OCI-M2 (cell line): ENCODE results near the gene CNTNAP5.

Source experiments
- DNase-seq: peaks from one replicate; lab custom pipeline; 2025; ENCODE audit not compliant: unreplicated experiment; lab: John Stamatoyannopoulos, UW

The CNTNAP5 gene

GRCh38 chr2:124025171-124025580 is at the start of gene CNTNAP5:
TSS of gene CNTNAP5 (plus strand) at chr2:124025287. CDS start at chr2:124025651, 364 bp downstream.
- DNase-seq, result no peak

DNA sequence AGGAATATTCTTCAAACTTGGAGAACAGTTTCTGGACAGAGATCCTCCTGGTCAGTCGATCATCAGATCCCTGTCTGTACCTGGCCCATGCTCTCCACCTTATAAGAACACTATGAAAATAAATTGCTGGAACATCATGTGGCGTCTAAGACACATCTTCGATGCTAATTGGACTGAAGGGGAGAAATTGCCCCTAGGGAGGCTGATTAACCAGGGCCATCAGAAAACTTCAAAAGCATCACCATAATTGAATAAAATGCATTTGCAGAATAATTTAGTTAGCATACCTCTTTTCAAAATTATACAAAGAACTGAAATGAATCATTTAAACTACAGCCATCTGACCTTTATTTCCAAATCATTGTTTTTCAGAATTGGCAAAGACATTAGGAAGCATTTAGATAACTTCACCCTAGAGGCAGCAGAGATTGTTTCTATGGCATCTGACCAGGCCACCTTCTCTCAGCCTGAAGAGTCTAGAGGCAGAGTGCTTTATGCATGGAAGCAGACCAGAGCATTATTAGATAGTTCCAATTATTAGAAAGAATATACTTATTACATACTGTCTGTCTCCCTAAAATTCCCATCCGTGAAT is 48.9 kb upstream of the CNTNAP5 start:
- DNase-seq, result no peak

DNA sequence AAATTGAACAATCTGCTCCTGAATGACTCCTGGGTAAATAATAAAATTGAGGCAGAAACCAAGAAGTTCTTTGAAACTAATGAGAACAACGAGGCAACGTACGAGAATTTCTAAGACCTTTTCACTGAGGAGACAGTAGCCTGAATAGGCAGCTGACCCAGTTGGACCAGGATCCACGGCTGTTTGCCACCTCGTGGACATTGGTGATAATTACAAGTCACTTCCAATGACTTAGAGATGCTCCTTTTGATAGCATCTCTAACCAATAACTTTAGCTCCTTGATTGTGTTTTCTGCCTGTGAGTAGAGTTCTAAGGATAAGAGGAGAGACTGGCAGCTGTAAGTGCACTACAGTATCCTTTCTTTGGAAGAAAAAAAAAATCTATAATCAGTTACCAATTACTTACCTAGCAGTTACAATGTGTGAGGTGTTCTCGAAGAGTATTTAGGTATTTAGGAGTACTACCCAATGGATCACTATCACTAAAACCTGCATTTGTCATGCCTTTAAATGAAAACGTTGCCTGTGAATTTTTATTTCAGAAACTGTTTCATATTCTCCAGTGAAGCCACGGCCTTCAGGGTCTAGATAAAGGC is 31.3 kb upstream of the CNTNAP5 start:
- no peak for DNase-seq

- DNase-seq, result no peak
Measured at GRCh38 chr2:123999681-124000080, 25.4 kb upstream of the CNTNAP5 start.

GRCh38 chr2:124001696-124002430 is 23.2 kb upstream of the CNTNAP5 start:
- no peak for DNase-seq

DNA sequence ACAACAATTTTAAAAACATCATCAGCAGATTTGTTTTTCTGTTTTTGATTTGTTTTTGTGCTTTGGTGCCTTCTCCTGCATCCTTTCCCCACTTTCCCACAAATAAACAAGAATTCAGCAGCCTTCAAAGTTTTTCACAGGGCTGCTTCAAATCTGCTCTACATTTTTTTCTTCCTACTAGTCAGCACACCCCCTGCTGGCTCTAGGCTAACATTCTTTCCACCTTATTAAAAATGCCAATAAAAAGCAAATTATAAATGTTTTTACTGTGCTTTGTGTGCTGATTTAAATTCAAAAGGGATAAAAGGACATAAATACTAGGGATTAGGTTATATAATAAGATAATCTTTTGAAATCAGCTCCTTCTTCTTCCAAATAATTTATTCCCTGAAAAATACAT is 6.2 kb upstream of the CNTNAP5 start:
- DNase-seq, result no peak

GRCh38 chr2:124024561-124025170 is 421 bp upstream of the CNTNAP5 start:
- no peak for DNase-seq

GRCh38 chr2:124025891-124026434 is 876 bp downstream of the CNTNAP5 start:
- DNase-seq, result no peak

- no peak for DNase-seq
Measured at GRCh38 chr2:124026503-124026902, 1.4 kb downstream of the CNTNAP5 start.

DNA sequence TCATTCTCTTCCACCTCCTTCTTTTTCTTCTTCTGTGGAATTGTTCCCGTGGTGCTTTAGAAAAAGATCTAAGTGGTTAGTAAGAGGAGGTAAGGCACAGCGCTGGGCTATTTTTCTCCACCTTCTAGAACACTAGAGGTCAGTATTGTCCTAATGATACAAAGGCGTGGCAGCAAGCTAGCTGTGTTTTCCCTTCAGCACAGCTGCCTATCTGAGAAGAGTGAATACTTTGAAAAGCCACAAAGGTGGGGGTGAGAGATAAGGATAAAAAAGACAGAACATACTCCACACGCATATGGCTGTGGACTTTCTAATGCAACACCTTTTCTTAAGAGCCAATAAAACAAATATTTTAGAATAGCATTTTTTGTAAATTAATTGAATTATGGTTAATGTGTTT is 2.1 kb downstream of the CNTNAP5 start:
- DNase-seq, result peak; percentile 40

DNA sequence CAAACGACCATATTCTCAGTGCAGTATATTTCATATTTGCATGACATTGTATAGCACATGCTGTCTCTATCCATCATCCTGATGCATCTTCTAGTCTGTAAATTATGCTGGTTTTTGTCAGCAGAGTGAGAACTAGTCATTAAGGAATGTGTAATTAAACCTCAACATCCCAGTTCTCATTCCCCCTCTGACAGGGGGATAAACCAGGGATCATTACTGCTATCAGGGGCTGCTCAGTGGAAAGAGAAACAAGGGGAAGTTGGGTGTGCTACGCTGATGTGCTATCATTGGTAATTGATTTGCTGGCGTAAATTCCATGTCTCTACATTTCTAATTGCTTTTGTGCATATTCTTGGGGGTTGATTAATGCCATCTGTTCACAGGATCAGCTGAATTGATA is 7.7 kb downstream of the CNTNAP5 start:
- no peak for DNase-seq

GRCh38 chr2:124034265-124034664 is 9.2 kb downstream of the CNTNAP5 start:
- no peak for DNase-seq

DNA sequence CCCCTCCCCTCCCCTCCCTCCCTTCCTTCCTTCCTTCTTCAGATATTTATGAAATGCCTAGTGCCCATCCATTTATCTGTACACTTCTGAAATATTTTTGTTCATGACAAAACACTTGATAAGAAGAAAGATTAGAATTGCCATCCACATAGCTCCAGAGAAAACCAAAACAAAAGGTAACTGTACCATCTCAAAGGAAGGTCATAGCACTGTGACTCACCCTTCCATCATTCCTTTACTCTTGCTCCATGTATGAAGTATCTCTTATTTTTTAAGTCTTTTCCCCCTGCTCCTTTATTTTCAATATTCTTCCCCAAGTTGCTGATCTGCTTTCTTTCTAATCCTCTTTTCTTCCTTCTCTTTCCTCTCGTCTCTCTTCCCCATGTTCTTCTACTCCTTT is 9.9 kb downstream of the CNTNAP5 start:
- no peak for DNase-seq

DNA sequence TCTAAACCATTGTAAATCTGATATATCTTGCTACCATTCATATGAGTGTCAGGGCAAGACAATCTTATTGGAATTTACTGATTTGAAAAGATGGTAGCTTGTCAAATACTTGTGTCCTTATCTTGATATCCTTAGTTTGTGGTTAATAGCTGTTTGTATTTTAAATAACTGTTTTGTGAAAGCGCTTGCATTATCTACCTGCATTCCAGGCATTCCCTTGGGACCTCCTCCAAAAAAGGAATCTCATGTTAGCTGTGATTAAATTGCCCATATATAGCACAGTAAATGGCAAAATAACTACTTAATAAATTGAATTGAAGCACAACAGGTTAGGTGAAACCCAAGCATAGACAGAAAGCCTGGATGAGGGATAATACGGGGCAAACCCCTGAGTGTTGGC is 13.9 kb downstream of the CNTNAP5 start:
- no peak for DNase-seq

DNA sequence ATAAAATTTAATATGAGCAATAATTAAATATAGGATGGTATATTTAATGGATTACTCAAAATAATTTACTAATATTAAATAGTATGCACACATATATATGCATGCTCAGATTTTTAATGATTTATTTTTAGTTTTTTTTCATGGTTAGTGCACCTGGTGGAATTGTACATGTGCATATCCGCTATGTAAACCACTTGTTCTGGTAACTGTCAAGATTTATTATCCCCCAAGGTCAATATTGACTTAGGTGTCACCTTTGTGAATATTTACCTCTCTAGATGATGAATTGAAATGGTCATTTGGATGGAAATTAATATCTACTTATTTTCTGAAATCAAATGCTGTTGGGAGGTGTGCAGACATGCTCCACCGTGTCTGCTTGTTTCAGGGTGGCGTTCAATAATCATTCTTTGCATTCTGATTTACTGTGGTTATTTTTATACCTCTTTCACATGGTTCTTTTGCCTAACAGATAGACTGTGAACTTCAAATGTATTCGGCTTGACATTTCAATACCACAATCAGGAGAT is 14.7 kb downstream of the CNTNAP5 start:
- no peak for DNase-seq

DNA sequence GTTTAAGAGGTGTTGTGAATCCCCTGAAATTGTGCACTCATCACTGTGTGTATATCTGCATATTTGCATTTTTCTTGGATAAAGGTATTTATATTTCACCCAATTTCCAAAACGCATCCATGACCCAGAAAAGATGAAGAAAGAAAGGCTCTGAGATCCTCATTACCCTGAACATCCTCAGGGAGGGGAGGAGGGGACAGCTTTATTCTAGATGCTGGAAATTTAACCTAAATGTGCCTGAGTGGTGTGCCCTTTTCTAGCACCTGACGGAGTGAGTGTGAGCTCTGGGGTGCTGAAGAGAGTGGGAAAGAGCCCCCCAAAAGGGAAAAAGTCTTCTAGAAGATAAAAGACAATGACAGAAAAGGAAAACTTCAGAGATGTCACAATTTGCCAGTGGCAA is 20.8 kb downstream of the CNTNAP5 start:
- no peak for DNase-seq

DNA sequence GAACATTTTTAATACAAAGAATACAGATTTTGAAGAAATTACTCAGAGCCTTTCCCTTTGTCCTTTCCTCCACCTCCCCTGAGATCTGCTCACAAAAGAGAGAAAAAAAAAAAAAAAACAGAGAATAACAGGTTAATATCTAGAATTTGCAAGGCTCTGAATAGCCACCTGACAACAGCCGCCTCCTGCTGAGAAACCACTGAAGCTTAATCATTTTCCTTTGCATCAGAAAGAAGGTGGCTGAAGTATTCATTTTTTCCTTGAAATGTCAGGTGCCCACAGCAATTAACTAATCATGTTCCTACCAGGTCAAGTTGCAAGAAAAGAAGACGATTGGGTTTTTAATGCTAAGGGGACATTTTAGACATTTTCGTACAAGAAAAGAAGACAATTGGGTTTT is 21.2 kb downstream of the CNTNAP5 start:
- no peak for DNase-seq

DNA sequence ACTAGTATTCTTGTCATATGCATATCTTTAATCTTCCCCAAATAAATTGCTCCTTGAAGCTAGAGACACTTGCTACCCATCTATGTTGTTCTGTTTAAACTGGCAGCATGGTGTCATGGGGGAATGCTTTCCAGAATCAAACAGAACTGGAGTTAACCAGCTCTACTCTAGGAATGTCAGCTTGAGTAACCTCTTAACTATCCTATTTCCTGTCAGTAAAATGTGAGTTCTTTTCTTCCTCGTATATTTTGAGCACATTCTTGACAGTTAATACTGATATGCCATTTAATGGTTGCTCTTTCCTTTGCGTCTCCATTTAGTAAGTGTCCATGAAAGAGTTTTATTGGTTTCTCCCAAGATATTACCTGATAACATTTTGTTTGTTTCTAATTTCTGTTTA is 23.0 kb downstream of the CNTNAP5 start:
- no peak for DNase-seq

- DNase-seq, result no peak
Measured at GRCh38 chr2:124048664-124049063, 23.6 kb downstream of the CNTNAP5 start.

GRCh38 chr2:124049136-124049535 is 24.0 kb downstream of the CNTNAP5 start:
- DNase-seq, result no peak

GRCh38 chr2:124050833-124051497 is 25.9 kb downstream of the CNTNAP5 start:
- DNase-seq, result no peak
